ENCODE measurements around the gene NRG2. TPM values are rescaled to one million over a fixed set of nuclear protein-coding genes. Genes with fewer than 3 reads are reported as not detected.

The NRG2 gene
- total and polyA plus RNA-seq, 8 donors = 1.2 to 5.2 (median 3.0) TPM

DNA sequence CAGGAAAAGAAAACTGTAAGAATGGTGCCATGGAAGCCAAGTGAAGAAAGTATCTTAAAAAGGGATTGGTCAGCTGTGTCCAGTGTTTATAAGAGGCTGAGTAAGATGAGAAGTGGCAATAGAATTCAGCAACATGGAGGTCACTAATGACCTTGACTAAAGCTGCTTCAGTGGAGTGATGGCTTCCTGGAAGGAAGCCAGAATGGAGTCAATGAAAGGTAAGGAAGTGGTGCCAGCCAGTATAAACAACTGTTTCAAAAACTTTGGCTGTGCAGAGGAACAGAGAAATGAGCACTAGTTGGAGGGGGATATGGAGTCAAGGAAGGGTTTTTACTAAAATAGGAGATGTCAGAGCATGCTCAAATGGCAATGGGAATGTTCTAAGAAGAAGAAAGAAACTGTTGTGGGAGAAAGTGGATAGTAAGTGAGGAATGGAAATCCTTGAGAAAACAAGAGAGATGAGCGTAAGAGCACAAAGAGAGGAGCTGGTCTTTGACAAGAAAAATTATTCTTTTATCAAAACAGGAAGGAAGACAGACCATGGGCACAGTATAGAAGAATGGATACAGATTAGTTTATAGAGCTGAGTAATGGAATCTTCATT, 11.1 kb upstream of the NRG2 start:
- H3K27ac ChIP-seq = no peak overlapping the region
- no peaks in the 10 kb centered on the region for H3K9me3 ChIP-seq
- no peaks in the 10 kb centered on the region for H3K36me3 ChIP-seq
- FAIRE-seq (no peak), ATAC-seq (peak; percentile 80 to 88 (median 82)), DNase-seq (peak in 3 of 6 donors; percentile 44 to 67 (median 59))
- TF ChIP-seq, protein P1, sequence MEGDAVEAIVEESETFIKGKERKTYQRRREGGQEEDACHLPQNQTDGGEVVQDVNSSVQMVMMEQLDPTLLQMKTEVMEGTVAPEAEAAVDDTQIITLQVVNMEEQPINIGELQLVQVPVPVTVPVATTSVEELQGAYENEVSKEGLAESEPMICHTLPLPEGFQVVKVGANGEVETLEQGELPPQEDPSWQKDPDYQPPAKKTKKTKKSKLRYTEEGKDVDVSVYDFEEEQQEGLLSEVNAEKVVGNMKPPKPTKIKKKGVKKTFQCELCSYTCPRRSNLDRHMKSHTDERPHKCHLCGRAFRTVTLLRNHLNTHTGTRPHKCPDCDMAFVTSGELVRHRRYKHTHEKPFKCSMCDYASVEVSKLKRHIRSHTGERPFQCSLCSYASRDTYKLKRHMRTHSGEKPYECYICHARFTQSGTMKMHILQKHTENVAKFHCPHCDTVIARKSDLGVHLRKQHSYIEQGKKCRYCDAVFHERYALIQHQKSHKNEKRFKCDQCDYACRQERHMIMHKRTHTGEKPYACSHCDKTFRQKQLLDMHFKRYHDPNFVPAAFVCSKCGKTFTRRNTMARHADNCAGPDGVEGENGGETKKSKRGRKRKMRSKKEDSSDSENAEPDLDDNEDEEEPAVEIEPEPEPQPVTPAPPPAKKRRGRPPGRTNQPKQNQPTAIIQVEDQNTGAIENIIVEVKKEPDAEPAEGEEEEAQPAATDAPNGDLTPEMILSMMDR (IDR thresholded peaks at IDR 0.05) = no peak
- H3K27me3 ChIP-seq = no peaks in the 10 kb centered on the region
- intact Hi-C loops (cut with DNase I) = no loop called here
- peaks cover 0 to 15% (median 8%) of the 10 kb centered on the region in 3 donors for H3K4me1 ChIP-seq
- 93 to 94% methylated on average over 1 of the region's 1 CpG for WGBS, 2 donors
- H3K4me3 ChIP-seq = no peak overlapping the region

DNA sequence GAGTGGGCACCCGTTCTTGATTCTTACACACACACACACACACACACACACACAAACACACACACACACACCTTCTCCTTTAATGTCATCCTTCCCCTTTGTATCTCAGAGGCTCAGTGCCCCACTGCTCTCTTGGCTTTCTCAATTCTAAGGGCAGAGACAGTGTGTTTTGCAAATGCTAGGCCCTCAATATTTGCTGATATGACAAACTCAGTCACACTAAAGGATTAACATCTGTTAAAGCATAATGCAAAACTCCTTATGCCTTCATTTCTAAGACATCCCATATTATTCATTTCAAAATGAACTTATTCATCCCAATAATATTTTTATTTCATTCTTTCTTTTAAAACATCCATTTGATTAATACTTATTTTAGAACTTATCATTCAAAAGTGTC, 8.9 kb upstream of the NRG2 start:
- Histone ChIP-seq H3K4me1 (peaks cover 0 to 11% (median 8%) of the 10 kb centered on the region in 3 donors), H3K4me3 (no peak overlapping the region), H3K27ac (no peak overlapping the region), H3K36me3 (no peaks in the 10 kb centered on the region), H3K27me3 (no peaks in the 10 kb centered on the region), H3K9me3 (no peaks in the 10 kb centered on the region)
- ATAC-seq (no peak), DNase-seq (no peak), FAIRE-seq (no peak)
- 39 to 53% methylated on average over 1 of the region's 1 CpG for WGBS, 2 donors
- intact Hi-C loops (cut with DNase I) = no loop called here
- TF ChIP-seq, protein P1 (IDR thresholded peaks at IDR 0.05) = no peak

DNA sequence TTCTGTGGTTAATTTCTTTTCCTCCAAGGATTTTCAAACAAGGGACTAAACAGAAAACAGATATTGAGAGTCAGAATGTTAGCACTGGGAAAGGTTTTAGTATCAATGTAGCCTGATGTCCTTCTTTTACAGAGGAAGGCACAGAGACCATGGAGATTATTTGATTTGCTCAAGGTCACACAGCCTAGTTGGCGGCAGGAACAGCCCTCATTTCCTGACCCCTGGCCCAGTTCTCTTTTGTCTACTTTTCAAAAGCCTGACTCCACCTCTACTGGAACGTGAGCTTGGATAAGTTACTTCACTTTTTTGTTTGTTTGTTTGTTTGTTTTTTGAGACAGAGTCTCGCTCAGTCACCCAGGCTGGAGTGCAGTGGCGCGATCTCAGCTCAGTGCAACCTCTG, 6.6 kb upstream of the NRG2 start:
- intact Hi-C loops (cut with DNase I) = no loop called here
- Histone ChIP-seq H3K4me1 (peaks cover 0 to 11% (median 8%) of the 10 kb centered on the region in 3 donors), H3K4me3 (no peak overlapping the region), H3K27me3 (no peaks in the 10 kb centered on the region), H3K9me3 (no peaks in the 10 kb centered on the region), H3K36me3 (no peaks in the 10 kb centered on the region), H3K27ac (no peak overlapping the region)
- TF ChIP-seq, protein P1 (IDR thresholded peaks at IDR 0.05) = no peak
- ATAC-seq (peak in 2 of 4 donors; percentile 46 to 57), FAIRE-seq (no peak), DNase-seq (no peak)
- 57 to 60% methylated on average over 5 of the region's 5 CpGs for WGBS, 2 donors

DNA sequence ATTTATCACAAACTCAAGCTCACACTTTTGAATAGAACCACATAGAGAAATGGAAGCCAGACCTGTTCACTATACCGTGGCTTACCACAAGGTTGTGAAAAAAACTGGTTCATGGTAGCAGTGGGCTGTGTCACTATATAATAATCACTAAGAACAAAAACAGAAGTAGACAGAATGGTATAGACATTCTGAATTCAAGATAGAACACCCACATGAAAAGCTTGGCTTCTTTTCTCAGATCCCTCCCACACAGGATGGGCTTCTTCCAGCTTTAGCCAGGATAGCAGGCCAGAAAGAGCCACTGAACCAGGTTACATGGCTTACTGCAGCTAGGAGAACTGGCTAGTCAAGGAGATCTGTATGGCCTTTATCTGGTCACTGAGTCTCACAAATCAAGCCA, 6.1 kb upstream of the NRG2 start:
- no peak overlapping the region for H3K4me3 ChIP-seq
- ATAC-seq = peak in 1 of 4 donors; percentile 21
- WGBS, 2 donors = 87 to 97% methylated on average over 1 of the region's 1 CpG

DNA sequence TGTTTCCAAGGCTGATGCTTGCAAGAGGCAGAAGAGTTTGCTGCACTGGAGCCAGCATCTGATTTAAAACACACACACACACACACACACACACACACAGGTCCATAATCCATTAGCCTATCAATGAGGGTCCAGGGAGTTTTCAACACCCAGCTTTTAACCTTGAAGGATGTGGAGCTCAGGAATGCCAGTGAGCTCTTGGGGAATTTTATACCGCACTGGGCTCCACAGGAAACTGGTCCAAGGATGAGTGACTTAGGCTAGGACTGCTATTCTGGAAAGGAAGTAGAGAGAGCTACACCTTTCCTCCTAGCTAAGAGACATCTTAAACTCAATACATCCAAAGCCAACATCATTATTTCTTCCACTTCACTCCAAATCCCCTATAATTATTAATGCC, 942 bp upstream of the NRG2 start:
- 69 to 70% methylated on average over 1 of the region's 1 CpG for WGBS, 2 donors

More for the DNA sequence above, 6.1 kb upstream of the NRG2 start:
- FAIRE-seq (no peak), DNase-seq (no peak)
- Histone ChIP-seq H3K36me3 (no peaks in the 10 kb centered on the region), H3K4me1 (peaks cover 0 to 7% (median 4%) of the 10 kb centered on the region in 3 donors), H3K27ac (no peak overlapping the region), H3K9me3 (no peaks in the 10 kb centered on the region), H3K27me3 (no peaks in the 10 kb centered on the region)
- TF ChIP-seq, protein P1 (IDR thresholded peaks at IDR 0.05) = no peak
- intact Hi-C loops (cut with DNase I) = no loop called here

More for the DNA sequence above, 942 bp upstream of the NRG2 start:
- Histone ChIP-seq H3K4me3 (no peak overlapping the region), H3K27ac (no peak overlapping the region), H3K27me3 (no peaks in the 10 kb centered on the region), H3K36me3 (no peaks in the 10 kb centered on the region), H3K9me3 (no peaks in the 10 kb centered on the region), H3K4me1 (peaks cover 0 to 23% (median 13%) of the 10 kb centered on the region in 3 donors)
- intact Hi-C loops (cut with DNase I) = no loop called here
- no peak for ATAC-seq
- no peak for FAIRE-seq
- TF ChIP-seq, protein P1 (IDR thresholded peaks at IDR 0.05) = no peak
- DNase-seq = no peak

All from pancreas (tissue), 10 donors.